Rectal smooth muscle tissue (tissue), 1 donor: ENCODE results near the gene ROS1.
"Not testable (repeated sequence)": the region's sequence is repeated elsewhere in the genome, so short reads cannot be mapped to it uniquely, and the experiment has no call there.

Experiments
- H3K27ac ChIP-seq: one replicate; pipeline ENCODE4 v1.7.0; 2013; ENCODE audit warnings: low read depth, low read length, inconsistent platforms
- H3K27me3 ChIP-seq: one replicate; pipeline ENCODE4 v1.7.0; 2013; ENCODE audit warnings: low read length; ENCODE audit not compliant: control insufficient read depth, insufficient read depth
- H3K36me3 ChIP-seq: one replicate; pipeline ENCODE4 v1.7.0; 2013; ENCODE audit warnings: low read length; ENCODE audit not compliant: control insufficient read depth, insufficient read depth
- H3K4me1 ChIP-seq: one replicate; pipeline ENCODE4 v1.7.0; 2013; ENCODE audit warnings: low read length; ENCODE audit not compliant: control insufficient read depth, insufficient read depth
- H3K4me3 ChIP-seq: one replicate; pipeline ENCODE4 v1.7.0; 2013; ENCODE audit warnings: low read length
- H3K9ac ChIP-seq: one replicate; pipeline ENCODE4 v1.7.0; 2013; ENCODE audit warnings: low read length

ROS1 gene

GRCh38 chr6:117266257-117267053 lies 159.3 kb downstream of the ROS1 start:
- Histone ChIP-seq H3K4me3 (peak overlapping the region; percentile 62), H3K9ac (no peak overlapping the region), H3K4me1 (peaks cover 8% of the 10 kb centered on the region), H3K27ac (no peak overlapping the region), H3K27me3 (peaks cover 61% of the 10 kb centered on the region), H3K36me3 (no peaks in the 10 kb centered on the region)

DNA sequence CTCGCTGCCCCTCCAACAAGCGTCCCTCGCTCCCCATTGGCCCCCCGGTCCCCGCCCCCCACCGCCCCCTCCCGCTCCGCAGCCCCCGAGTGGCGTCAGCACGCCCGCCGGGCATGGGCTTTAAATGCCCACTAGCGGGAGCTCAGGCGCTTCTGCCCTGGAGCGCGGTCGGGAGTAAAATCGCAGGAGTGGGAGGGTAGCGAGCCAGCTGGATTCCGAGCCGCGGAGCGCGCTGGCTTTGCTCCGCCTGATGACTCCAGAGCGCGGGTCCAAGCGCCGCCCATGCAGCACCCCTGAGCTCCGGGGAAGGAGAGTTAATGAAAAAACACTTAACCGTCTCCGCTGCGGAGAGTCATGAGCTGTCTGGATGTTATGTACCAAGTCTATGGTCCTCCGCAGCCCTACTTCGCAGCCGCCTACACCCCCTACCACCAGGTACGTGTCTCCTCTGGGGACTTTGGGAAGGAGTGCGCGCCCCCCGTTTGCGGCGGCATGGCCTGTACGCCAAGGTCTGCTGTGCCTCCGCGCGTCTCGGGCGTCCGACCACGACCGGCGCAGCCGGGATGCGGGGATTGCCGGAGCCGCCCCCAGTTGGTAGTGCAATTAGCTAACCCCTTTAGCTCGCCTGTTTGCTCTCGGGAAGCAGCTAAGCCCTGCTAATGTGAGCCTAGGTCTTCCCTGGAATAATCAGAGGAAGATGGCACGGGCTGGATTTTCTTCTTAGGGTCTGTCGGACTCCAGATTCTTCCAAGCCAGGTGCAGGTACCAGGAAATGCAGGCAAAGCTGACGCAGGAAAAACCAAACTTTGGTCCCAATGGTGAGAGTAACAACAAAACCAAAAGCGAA lies 160.1 kb downstream of the ROS1 start, which contains the start of gene VGLL2:
Gene VGLL2, plus strand, starts transcription at position 149 of the 847 bp plus-strand sequence. Its CDS starts 206 bp downstream, at position 355.
- Histone ChIP-seq H3K4me3 (peak within 1 kb of the TSS; percentile 62), H3K36me3 (no peaks in the 10 kb centered on the region), H3K4me1 (peaks cover 8% of the 10 kb centered on the region), H3K27ac (no peak within 1 kb of the TSS), H3K27me3 (peaks cover 59% of the 10 kb centered on the region), H3K9ac (no peak within 1 kb of the TSS)

DNA sequence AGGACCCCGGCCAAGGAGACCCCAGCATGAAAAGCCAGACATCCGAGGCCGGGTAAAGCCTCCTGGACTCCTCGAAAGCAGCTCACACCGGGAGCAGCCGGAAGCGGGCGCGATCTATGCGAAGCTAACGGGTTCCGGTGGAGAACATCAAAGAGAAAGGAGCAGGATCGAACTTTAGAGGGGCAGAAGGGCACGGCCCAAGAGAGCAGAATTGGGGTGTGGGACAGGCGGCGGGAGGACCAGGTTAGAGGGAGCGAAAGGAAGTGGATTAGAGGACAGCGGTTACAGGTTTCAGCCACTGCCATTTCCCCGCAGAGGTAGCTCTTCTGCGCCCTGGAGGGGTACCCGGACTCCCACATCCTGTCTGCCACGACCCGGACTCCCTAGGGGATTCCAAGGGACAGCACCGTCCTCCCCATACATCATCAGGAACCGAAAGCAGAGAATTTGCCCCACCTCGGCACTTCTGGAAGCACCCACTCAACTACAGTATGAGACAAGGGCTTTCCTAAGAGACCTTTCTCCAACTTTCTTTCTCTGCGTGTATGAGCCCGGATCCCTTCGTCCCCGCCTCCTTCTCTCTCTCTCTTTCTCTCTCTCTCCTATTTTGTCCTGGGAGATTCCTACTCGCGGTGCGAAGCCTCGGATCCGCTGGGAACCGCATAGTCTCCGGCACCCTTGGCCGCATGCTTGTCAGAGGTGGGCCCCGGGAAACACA lies 160.9 kb downstream of the ROS1 start:
- peak overlapping the region; percentile 59 for H3K4me3 ChIP-seq
- H3K27me3 ChIP-seq = peaks cover 55% of the 10 kb centered on the region
- H3K4me1 ChIP-seq = peaks cover 6% of the 10 kb centered on the region
- no peak overlapping the region for H3K27ac ChIP-seq
- H3K36me3 ChIP-seq = no peaks in the 10 kb centered on the region
- H3K9ac ChIP-seq = no peak overlapping the region

GRCh38 chr6:117264369-117264691 lies 161.4 kb downstream of the ROS1 start:
- H3K4me1 ChIP-seq = peaks cover 6% of the 10 kb centered on the region
- no peak overlapping the region for H3K9ac ChIP-seq
- H3K4me3 ChIP-seq = peak overlapping the region; percentile 59
- H3K36me3 ChIP-seq = no peaks in the 10 kb centered on the region
- H3K27me3 ChIP-seq = peaks cover 55% of the 10 kb centered on the region
- no peak overlapping the region for H3K27ac ChIP-seq

DNA sequence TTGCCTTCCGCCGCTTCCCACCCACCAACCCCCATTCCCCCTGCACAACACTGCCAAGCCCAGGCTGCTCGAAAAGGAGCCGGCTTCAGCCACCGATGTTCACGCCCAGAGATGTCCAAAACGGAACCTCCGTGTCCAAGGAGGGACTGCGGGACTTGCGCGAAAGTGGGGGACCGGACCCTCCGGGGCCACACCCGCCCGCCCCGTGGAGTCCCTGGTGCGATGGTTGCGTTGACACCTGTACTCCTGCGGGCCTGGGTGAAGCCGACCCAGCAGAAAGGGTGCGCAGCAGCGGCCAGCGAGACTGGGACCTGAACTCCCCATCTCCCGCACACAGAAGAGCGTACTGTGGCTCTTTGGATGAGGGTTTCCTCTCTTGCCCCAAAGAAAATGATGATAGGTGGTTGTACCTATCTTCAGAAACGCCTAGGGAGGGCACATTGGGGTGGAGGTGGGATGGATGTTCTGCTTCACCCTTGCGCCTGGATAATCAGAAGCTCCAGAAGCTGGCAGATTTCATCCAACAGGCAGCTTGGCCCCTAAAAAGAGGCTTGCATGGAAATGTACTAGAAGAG lies 162.3 kb downstream of the ROS1 start:
- no peak overlapping the region for H3K9ac ChIP-seq
- H3K36me3 ChIP-seq = no peaks in the 10 kb centered on the region
- no peak overlapping the region for H3K27ac ChIP-seq
- H3K4me3 ChIP-seq = no peak overlapping the region
- H3K27me3 ChIP-seq = peaks cover 50% of the 10 kb centered on the region
- peaks cover 6% of the 10 kb centered on the region for H3K4me1 ChIP-seq

GRCh38 chr6:117262799-117263198 lies 162.9 kb downstream of the ROS1 start:
- H3K36me3 ChIP-seq = no peaks in the 10 kb centered on the region
- H3K9ac ChIP-seq = no peak overlapping the region
- peaks cover 6% of the 10 kb centered on the region for H3K4me1 ChIP-seq
- H3K27ac ChIP-seq = no peak overlapping the region
- peaks cover 43% of the 10 kb centered on the region for H3K27me3 ChIP-seq
- no peak overlapping the region for H3K4me3 ChIP-seq

- H3K27me3 ChIP-seq = no peaks in the 10 kb centered on the region
- no peak overlapping the region for H3K4me3 ChIP-seq
- H3K27ac ChIP-seq = no peak overlapping the region
- no peaks in the 10 kb centered on the region for H3K36me3 ChIP-seq
- H3K9ac ChIP-seq = no peak overlapping the region
- H3K4me1 ChIP-seq = no peaks in the 10 kb centered on the region
Observed at GRCh38 chr6:117253785-117254184, 172.0 kb downstream of the ROS1 start.

DNA sequence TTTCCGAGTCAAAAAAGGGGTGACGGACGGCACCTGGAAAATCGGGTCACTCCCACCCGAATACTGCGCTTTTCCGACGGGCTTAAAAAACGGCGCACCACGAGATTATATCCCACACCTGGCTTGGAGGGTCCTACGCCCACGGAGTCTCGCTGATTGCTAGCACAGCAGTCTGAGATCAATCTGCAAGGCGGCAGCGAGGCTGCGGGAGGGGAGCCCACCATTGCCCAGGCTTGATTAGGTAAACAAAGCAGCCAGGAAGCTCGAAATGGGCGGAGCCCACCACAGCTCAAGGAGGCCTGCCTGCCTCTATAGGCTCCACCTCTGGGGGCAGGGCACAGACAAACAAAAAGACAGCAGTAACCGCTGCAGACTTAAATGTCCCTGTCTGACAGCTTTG lies 180.8 kb downstream of the ROS1 start:
- not testable (repeated sequence) for H3K27ac ChIP-seq, H3K9ac ChIP-seq, H3K4me1 ChIP-seq, H3K36me3 ChIP-seq, H3K4me3 ChIP-seq, H3K27me3 ChIP-seq

- H3K27ac ChIP-seq, H3K9ac ChIP-seq, H3K4me3 ChIP-seq, H3K36me3 ChIP-seq, H3K4me1 ChIP-seq, H3K27me3 ChIP-seq: not testable (repeated sequence)
Observed at GRCh38 chr6:117244571-117244970, 181.2 kb downstream of the ROS1 start.
